Stimulated activated CD4-positive, alpha-beta T cell treated with anti-CD3 and anti-CD28 coated beads, Interleukin-4, amount 100 ng/mL, for 48 hours (primary cell): ENCODE results near the gene KLHDC8B.
"Not testable (repeated sequence)": the region's sequence is repeated elsewhere in the genome, so short reads cannot be mapped to it uniquely, and the experiment has no call there.

Source experiments
- DNase-seq, 2 donors: peaks; one replicate each; pipeline ENCODE4 v3.0.0-alpha.2; 2020; ENCODE audit warnings: low read depth in 2 of 2

The KLHDC8B gene

DNA sequence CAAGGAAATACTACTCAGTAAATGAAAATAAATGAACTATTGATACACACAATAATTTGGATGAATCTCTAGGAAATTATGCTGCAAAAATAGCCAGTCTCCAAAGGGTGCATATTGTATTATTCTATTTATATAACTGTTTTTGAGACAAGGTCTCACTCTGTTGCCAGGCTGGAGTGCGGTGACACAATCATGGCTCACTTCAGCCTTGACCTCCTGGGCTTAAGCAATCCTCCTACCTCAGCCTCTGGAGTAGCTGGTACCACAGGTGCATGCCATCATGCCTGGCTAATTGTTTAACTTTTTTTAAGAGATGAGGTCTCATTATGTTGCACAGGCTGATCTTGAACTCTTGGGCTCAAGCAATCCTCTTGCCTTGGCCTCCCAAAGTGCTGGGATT, 12.5 kb downstream of the KLHDC8B start:
- DNase-seq = no peak

DNA sequence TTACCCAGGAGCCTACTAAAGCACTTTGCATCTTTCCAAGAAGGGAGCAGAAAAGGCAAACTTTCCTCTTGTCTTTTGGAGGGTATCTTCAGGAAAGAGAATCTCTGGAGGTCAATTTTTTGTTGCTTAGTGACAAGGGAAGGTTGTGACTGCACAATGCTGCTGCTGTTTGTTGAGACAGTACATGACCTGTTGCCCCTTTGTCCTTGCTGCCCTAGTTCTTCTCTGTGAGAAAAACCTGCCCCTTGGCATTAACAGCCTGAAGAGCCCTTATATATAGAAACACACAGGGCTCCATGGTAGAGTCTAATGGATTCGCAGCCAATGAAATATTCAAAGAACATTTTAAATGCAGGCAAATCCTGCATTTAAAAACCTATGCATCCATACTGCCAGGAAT, 20.3 kb downstream of the KLHDC8B start:
- no peak for DNase-seq

GRCh38 chr3:49198161-49198560, 26.8 kb downstream of the KLHDC8B start:
- no peak for DNase-seq

- DNase-seq = no peak
Measured at GRCh38 chr3:49198611-49199230, 27.3 kb downstream of the KLHDC8B start.

DNA sequence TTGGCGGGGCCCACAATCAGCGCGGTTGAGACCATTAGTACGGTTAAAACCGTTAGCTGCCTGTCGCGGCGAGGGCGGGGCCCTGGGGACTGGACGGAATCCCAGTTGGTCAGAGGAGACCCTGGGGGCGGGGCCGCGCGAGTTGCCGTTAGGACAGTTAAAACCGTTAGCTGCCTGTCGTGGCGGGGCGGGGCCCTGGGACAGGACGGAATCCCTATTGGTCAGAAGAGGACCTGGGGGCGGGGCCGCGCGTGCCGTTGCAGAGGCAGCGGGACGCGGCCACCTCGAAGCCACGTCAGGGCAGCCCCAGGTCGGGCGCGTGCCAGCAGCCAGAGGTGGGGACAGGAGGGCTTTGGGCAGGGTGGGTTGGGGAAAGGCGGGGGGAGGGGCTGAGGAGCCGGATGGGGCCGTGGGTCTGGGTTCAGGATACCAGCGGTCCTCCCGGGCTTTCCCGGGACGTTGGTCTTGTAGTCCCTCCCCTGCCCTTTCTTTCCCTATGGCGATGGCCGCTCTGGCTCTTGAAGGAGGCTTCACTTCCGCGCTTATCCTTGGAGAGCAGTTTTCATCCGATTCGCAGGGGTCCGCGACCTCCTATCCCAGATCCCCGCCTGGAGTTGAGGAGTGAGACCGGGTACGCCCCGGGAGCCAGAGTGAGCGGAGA, 28.0 kb downstream of the KLHDC8B start:
- DNase-seq = peak; percentile 2 to 7

DNA sequence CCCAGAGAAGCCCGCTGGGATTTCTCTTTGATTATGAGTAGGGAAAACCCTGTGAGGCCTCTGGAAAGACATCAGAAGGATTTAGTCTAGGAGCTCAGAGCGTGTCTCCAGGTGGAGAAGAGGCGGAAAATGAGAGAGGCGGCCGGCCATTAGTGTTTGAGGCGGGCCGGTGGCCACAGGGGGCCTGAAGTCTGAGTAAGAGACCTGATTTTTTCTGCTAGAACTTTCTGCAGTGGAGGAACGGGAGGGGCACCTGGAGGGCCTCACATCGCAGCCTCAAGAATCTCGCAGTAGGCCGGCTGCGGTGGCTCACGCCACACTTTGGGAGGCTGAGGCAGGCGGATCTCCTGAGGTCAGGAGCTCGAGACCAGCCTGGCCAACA, 28.5 kb downstream of the KLHDC8B start:
- DNase-seq = no peak

DNA sequence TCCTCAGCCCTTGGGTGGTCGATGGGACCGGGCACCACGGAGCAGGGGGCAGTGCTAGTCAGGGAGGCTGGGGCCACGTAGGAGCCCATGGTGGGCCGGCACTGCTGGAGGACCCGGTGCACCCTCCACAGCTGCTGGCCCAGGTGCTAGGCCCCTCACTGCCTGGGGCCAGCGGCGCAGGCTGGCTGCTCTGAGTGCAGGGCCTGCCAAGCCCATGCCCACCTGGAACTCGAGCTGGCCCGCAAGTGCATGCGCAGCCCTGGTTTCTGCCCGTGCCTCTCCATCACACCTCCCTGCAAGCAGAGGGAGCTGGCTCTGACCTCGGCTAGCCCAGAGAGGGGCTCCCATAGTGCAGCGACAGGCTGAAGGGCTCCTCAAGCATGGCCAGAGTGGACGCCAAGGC, 42.1 kb downstream of the KLHDC8B start:
- no peak for DNase-seq

GRCh38 chr3:49213998-49214397, 42.6 kb downstream of the KLHDC8B start:
- no peak for DNase-seq

DNA sequence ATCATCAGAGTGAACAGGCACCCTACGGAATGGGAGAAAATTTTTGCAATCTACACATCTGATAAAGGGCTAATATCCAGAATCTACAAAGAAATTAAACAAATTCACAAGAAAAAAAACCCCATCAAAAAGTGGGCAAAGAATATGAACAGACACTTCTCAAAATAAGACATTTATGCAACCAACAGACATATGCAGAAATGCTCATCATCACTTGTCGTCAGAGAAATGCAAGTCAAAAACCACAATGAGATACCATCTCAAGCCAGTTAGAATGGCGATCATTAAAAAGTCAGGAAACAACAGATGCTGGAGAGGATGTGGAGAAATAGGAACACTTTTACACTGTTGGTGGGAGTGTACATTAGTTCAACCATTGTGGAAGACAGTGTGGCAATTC, 45.3 kb downstream of the KLHDC8B start:
- not testable (repeated sequence) for DNase-seq

- not testable (repeated sequence) for DNase-seq
Measured at GRCh38 chr3:49217108-49217507, 45.7 kb downstream of the KLHDC8B start.

DNA sequence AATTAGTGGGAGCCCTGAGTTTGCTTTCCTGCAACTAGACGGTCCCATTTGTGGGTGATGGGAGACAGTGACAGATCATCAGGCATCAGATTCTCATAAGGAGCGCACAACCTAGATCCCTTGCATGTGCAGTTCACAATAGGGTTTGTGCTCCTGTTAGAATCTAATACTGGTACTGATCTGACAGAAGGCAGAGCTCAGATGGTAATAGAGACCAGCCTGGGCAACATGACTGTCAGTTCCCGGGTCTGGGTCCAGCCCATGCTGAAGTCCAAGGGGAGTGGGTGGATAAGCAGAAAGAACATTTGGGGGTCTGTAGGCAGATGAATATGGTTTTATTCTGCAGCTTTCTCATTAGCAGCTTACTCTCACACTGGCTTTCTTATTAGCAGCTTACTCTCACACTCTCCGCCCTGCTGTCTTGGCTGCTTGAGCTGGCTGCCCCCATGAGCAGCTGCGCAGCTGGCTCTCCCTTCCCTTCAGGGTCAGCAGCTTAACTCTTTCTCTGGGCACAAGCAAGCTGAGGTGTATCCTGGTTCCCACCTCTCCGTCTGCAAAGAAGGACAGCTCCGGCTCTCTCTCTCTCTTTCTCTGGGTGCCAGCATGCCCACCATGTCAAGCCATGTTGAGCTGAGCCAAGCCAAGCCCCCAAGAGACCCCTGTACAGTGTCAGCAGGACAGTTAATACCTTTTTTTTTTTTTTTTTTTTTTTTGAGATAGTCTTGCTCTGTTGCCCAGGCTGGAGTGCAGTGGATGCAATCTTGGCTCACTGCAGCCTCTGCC, 46.5 kb downstream of the KLHDC8B start:
- no peak for DNase-seq

GRCh38 chr3:49218471-49218989, 47.1 kb downstream of the KLHDC8B start:
- DNase-seq = not testable (repeated sequence)

- no peak for DNase-seq
Measured at GRCh38 chr3:49219132-49219531, 47.7 kb downstream of the KLHDC8B start.

GRCh38 chr3:49220985-49221563, 49.7 kb downstream of the KLHDC8B start:
- not testable (repeated sequence) for DNase-seq

DNA sequence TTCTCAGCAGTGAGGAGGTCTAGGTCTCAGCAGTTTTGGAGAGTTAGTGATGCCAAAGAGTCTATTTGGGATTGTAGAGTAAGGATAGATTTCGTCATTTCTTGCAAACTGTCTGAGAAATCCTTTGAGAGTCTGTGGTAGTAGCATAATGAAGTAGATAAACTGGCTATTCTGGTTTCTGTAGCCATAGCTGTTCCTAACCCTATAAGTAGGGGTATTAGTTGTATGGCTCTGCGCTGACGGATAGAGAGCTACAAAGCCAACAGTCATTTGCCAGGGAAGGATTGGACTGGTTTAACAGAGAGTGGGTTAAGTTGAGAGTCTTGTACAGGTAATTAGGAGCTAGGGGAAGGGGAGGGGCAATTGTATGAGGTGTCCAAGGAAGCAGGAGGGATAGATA, 50.6 kb downstream of the KLHDC8B start:
- DNase-seq = no peak
